ENCODE results near the gene HNF1A. TPM values are rescaled to one million over a fixed set of nuclear protein-coding genes. Genes with fewer than 3 reads are reported as not detected.

HNF1A gene
- total RNA-seq, 1 donor from 2014 or later = not detected

DNA sequence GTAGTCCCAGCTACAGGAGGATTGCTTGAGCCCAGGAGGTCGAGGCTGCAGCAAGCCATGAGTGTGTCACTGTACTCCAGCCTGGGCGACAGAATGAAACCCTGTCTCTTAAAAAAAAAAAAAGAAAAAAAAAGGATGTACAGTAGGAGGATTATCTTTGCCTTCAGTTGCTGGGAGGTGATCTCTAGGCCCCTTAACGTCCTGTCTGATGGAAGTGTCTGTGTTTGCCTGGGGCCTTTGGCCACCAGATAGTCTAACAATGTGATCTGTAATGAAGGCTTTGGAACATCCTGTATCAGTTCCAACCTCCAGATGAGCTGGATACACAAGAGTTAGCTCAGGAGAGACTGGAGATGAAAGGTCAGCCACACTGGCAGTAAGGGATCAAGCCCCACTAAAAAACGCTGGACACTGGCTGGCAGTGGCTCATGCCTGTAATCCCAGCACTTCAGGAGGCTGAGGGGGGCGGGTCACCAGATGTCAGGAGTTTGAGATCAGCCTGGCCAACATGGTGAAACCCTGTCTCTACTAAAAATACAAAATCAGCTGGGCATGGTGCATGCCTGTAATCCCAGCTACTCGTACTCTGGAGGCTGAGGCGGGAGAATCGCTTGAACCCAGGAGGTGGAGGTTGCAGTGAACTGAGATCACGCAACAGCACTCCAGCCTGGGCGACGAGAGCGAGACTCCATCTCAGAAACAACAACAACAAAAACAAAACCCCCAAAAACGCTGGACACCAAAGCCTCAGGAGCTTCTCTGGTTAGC lies 19.0 kb upstream of the HNF1A start:
- no peak for DNase-seq

DNA sequence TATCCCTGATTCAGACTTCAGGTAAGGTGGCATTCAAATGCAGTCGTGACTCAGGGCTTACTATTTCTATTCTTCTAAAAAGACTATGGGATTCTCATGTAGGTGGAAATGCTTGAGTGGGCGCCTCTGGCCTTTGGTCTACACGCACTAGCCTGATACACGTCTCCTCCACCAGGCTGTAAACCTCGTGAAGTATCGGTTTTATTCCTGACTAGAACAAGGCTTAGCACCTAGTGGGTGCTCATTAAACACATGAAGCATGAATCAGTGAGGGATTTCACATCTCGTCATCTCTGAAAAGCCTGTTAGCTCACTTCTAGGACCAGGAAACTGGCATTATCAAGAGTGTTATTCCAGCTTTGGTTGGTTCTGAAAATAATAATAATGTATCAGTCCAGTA lies 17.7 kb upstream of the HNF1A start:
- no peak for DNase-seq

DNA sequence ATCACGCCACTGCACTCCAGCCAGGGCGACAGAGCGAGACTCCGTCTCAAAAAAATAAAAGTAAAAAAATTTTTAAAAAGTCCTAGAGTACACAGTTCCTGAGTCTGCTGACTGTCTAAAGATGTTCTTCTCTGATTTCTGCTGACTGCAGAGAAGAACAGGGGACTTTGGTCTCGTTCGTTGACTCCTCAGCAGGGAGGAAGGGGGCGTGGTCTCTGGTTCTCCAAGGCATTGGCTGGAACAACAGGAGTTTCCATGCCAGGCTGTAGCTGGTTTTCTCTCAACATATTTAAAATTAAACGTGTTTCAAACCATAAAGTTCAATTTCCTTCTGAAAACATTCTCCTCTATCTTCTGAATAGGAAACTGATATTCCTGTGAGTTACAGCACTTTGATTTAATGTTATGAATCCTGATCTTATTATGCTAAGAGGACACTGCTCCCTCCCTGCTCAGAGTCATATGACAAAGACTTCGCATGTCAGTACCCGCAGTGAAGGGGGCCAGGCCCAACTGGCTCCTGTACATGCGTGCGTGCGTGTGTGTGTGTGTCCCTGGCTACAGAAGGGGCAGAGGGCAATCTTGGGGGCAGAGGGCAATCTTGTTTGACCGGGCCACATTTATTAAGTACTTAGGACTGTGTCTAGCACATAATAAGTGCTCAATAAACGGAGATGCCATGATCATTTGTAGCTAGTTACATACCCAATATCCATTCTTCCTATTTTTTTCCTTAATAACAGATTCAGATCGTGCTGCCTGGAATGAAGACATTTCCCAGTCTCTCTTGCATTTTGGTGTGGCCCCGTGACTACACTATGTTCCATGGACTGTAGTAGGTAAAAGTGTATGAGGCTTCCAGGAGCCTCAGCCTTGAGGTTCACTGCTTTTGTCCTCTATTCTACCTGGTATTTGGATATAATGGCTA lies 16.5 kb upstream of the HNF1A start:
- peak; percentile 27 for DNase-seq

DNA sequence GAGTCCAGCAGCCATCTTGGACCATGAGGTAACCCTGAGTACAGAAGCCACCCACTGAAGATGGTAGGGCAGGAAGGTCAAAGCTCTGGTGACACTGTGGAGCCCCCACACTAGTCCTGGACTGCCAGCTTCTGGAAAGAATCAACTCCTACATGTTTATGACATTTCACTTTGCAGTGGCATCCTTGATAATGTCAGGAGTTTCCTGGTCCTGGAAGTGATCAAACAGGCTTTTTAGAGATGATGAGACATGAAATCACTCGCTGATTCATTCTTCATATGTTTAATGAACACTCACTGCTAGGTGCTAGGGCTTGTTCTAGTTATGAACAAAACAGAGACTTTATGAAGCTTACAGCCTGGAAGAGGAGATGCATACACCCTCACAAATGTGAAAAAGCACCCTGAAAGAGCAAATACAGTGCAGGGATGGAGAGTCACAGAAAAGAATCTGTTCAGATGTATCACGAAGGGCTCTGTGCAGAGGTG lies 15.8 kb upstream of the HNF1A start:
- DNase-seq = no peak

DNA sequence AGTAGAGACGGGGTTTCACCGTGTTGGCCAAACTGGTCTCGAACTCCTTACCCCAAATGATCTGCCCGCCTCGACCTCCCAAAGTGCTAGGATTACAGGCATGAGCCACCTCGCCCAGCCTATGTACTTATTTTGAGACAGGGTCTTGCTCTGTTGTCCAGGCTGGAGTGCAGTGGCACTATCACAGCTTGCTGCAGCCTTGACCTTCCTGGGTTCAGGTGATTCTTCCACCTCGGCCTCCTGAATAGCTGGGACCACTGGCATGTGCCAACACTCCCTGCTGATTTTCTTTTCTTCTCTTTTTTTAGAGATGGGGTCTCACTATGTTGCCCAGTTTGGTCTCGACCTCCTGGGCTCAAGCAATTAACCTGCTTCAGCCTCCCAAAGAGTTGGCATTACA lies 14.0 kb upstream of the HNF1A start:
- no peak for DNase-seq

DNA sequence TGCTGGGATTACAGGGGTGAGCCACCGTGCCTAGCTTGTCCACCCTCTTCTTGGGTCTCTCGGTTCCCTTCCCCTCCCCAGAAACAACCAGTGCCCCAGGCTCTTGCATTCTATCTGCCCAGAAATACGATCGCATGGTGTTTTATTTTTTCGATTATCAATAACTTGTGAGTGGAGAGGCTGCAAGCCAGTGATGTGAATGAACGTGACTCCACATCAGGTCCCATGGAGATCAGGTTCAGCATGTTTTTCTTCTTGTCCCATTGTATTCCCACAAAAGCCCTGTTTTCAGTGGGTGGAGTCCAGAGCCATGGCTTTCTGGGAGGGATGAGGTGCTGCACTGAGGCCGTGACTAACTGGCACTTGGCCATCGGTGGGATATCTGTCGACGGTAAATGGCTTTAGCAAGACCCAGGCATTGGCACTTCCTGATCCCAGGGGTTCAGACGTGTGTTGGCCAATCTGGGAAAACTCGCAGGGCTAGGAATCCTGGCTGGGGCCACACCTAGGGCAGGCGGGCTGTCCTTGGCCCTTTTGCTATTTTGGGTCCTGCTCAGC lies 12.7 kb upstream of the HNF1A start:
- no peak for DNase-seq

DNA sequence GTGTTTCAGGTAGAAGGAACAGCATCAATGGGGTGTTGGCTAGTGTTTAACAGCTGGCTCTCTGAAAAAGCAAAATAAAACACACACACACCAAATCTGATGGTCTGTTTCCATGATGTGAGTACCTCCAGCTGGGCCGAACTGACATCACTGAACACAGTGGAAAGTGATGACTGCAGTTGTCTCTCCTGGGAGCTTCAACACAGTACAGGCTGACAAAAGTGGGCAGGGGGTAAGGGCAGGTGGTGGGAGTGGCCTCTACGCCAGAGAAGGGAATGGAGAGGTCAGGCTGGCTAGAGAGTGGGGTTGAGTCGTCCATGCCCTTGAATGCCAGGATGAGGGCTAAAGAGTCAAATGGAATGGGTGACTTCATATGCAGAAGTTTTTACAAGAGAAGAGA lies 8.0 kb upstream of the HNF1A start:
- DNase-seq = no peak

DNA sequence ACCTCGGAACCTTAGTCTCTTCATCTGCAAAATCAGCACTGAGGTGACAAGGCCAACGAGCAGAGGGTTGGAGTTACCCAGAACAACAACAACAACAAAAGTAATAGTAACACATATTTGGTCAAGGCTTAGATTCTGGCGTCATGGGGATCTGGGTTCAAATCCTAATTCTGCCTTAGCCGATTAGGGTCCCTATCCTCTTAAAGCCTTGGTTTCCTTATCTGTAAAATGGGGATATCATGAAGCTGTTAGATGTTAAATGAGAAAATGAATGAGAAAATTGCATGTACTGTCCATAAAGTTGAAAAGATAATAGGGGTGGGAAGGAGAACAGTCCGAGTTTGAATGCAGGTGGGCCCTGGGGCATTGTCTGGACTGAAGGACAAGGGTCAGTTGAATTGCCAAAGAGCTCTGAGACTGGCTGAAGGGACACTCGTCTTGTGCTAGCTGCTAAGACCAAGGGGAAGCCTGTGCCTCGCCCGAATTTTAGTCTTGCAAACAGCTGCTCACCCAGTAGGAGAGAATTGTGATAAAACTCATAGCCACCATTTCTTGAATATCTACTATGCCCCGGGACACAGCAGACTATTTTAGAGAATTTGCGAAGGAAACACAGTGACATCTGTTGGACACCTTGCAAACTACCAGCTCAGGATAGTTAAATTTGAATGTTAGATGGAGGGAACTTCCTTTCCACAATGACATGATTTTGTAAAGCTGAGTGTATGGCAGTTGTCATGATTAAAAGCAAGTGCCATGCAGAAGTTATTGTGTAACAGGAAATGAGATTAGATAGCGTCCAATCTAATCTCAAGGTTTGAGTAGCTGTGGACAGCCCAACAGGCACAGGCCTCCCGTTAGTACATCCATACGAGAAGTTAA lies 6.8 kb upstream of the HNF1A start:
- DNase-seq = peak; percentile 82

DNA sequence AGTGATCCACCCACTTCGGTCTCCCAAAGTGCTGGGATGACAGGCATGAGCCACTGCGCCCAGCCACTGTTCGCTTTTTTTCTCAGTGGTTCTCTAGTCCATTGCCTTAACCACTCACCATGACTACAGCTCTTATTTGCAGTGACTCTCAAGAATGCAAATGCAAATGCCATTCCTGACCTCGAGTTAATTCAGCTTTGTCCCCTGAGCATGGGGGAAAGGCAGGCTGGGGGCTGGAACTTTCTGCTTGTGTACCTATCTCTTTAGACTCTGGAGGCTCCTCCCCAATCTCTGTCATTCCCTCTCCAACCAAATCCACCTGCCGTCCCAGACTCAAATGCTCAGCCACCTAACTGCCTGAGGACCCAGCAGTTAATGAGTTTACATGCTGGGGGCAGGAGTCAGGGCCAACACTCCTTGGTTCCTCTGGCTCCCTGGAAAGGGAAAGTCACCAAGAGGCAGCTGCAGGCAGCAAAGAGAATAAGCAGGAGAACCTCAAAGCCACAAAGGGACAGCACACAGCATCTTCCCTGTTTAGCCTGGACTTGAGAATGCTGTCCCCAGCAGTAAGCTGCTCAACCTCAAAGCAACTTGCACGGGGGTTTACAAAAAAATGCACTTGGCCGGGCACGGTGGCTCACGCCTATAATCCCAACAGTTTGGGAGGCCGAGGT lies 5.3 kb upstream of the HNF1A start:
- no peak for DNase-seq

DNA sequence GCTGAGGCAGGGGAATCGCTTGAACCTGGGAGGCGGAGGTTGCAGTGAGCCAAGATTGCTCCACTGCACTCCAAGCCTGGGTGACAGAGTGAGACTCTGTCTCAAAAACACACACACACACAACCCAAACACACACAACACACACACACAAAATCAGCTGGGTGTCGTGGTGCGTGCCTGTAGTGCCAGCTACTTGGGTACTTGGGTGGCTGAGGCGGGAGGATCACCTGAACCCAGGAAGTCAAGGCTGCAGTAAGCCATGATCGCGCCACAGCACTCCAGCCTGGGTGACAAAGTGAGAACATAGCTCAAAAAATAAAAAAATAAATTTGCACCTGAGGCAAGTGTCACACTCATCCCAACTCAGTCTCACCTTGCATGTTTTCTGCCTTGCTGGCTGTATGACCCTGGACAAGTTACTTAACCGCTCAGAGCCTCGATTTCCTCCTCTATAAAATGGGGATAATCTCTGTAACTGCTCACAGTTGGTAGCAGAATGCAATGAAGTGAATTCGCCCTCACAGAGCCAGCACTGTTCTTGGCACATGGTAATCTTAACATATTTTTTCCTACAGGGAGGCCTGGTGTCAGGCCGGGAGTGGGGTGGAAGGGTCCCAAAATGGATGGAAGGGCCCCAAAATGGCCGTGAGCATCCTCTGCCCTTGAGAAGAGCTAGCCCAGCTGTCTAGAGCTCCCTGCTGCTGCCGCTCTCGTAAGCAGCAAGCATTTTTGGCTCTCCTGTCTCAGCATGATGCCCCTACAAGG lies 630 bp upstream of the HNF1A start:
- no peak for DNase-seq

DNA sequence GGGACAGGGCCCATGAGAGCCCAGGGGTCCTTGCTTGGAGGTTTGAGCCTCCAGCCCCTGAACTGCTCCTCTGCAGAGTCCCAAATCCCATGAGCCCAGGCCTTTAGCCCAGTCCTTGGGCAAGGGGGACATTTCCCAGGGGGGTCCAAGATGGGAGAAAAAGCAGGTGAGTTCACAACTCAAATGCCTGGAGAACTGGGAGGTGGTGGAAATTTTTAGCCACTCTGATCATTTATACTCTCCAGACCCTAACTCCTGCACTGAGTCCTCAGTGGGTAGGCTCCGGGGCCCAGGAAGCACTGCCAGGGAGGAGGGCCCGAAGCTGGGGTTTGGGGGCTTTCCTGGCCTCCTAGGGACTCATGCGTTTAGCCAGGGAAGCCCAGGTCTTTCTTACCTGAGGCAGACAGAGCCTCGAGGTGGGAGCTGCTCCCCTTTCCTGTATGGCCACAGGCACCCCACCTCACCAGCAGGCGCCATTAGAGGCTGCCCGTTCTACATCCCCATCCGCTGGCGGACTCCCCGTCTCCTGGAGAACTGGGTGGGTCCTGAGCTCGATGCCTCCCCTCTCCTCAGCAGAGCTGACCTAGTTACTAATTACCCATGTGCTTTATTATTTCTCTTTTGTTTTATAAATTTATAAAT lies 998 bp downstream of the HNF1A start:
- DNase-seq = no peak

DNA sequence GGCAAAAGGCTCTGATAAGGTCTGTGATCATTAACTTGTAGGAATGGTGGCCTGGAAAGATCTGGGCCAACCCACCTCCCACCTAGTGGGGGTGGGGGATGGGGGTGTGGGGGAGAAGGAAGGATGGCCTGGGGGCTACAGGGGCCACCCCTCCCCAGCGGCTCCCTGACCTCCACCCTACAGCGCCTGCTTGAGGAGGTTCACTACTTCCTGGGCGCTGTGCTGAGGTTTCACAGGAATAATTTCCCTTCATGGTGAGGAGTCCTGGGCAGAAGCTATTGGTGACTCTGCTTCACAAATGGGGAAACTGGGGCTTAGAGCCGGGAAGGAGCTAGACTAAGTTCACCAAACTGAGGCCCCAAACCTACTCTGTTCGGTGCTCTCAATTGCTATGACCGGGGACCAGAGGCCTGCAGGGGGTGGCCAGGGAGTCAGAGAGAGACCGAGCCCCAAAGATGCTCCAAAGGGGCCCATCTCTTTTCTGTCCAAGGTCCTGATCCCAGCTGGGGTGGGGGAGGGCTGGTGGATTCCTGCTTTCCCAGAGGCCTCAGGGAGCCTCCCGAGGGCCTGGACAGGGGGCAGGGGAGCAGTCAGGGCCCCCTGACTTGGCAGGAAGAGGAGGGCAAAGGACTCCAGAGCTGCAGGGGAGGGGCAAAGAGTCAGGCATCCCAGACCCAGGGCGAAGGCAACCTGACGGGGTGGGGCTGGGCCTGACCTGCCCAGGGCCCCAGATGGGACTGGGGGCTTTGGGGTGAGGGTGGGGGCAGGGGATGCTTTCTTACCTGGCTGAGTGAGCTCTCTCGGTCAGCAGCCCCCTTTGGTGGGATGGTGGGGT lies 1.7 kb downstream of the HNF1A start:
- DNase-seq = no peak

DNA sequence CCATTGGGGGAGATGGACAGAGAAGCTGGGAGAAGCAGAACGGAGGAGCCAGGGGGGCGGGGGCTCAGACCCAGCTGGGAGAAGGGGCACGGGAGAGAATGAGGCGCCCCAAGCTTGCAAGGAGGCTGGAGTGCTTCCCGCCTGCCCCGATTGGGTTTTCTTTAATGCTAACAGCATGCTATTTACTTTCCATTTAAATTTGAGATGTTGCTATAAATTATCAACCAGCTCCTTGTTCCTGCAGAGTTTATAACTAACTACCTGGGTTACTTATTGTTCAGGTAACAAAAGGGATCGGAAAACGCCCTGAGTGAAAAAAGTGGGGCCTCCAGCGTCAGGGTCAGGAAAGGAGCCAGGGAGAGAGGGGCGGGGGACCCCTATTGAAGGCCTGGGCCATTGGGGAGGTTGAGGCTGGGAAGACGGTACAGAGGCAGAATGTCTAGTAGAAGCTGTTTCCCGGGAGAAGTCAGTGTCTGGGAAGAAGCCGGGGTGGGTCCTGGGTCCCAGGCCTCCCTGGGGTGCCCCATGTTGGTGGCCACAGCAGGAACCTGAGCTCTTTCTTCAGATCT lies 2.5 kb downstream of the HNF1A start:
- no peak for DNase-seq

DNA sequence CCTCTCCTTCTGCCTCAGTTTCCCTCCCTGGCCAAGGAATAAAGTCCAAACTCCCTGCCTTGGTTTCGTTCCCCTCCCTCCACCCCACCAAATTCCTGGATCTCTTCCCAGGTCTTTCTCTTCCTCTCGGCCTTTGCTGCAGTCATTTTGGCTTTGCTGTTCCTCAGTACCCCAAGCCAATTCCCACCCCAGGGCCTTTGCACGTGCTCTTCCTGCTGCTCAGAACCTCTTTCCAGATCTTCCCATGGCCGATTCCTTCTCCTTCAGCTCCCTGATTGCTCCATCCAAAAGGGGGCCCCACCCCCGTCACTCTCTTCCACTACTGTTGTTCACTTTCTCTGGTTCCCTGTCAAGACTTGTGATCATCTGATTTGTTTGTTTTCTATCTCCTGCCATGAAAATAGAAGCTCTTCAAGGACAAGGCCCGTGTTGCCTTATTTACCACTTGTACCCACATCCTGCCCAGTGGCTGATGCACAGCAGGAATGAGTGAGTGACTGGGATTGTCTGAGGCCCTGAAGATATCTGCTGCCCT lies 3.1 kb downstream of the HNF1A start:
- no peak for DNase-seq

DNA sequence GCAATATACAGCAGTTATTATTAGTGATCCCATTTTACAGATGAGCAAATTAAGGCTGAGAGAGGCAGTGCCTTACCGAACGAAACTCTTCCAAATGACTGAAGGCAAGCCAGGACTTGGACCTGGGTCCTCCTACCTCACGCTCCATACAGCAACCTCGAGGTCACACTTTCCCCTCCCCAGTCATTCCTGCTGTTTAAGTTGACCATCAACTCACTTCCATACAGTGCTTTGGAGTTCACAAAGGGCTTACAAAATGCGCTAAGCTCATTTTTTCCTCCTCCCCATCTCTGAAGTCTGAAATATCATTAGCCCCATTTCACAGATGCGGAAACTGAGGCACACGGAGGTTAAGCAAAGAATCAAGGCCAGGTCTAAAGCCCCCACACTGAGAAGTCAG lies 4.3 kb downstream of the HNF1A start:
- DNase-seq = no peak

DNA sequence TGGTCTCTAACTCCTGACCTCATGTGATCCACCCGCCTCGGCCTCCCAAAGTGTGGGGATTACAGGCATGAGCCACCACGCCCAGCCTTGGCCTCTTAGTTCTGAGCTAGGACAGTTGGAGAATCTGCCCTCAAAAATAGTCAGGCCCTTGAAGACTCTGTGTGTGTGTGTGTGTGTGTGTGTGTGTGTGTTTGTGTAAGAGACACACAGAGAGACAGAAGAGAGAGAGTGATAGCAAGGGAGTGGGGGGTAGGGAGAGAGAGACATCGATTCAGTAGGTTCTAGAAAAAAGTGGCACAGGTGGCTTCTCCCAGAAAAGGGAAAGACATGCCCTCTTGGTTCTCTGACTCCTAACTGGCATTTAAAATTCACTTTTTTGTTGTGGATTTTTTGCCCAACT lies 5.4 kb downstream of the HNF1A start:
- no peak for DNase-seq

DNA sequence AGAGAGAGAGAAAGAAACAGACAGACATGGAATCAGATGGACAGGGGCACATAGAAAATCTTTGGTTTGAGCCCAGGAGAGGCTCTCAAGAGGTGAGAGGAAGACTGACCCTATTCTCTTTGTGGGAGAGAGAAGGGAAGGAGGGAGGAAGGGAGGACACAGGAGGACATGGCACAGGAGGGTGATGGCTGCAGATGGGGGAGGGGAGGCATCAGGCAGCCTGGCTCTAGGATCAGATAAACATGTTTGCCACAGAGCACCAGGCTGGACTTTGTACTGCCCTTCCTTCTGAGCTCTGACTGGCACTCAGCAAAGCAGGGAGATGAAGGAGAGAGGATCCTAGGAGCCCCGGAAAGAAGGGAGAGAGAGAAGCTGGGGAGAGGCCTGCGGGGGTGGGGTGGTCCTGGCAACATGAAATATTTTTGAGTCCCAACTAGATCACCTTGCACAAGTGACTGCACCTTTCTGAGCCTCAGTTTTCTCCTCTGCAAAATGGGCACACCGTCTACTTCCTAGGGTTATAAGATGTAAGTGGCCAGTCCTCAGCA lies 6.1 kb downstream of the HNF1A start:
- DNase-seq = no peak

DNA sequence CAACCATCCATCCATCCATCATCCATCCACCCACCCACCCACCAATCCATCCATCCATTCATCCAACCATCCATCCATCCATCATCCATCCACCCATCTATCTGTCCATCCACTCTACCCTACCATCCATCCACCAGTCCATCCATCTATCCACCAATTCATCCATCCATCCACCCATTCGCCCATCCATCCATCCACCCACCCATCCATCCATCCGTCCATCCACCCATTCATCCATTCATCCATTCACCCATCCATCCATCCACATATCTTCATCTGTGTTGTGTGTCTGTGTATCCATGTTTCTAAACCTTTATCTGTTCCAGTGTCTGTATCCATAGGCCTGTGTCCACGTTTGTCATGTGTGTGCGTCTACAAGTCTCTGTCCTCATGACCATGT lies 9.9 kb downstream of the HNF1A start:
- no peak for DNase-seq

Data from tongue (tissue), 2 donors.